ENCODE data around the gene RBM10.

The RBM10 gene

DNA sequence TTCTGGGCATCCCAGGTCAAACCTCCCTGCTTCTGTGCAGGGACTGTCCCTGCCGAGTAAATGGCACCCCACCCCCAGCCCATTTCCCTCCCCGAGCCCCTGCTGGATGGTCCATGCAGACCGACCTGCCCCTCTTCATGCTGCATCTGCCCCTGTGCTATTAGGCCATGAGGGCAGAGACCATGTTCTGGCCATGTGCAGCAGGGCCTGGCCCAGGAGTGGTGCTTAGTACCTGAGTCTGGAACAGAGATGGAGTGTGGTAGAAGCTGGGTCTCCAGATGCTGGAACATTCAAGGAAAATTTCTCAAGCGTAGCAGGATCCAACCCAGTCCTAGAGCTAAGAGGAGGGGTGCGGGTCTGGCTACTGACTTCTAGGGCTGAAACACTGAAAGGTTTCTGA is 33.3 kb downstream of the RBM10 start:
- DNase-seq (ENCODE audit: low spot score): no peak

- no peak for DNase-seq (ENCODE audit: low spot score)
Measured at GRCh38 chrX:47179221-47179927, 34.4 kb downstream of the RBM10 start.

GRCh38 chrX:47179928-47180255 is 34.9 kb downstream of the RBM10 start:
- no peak for DNase-seq (ENCODE audit: low spot score)

GRCh38 chrX:47180346-47180745 is 35.3 kb downstream of the RBM10 start:
- DNase-seq (ENCODE audit: low spot score): no peak

DNA sequence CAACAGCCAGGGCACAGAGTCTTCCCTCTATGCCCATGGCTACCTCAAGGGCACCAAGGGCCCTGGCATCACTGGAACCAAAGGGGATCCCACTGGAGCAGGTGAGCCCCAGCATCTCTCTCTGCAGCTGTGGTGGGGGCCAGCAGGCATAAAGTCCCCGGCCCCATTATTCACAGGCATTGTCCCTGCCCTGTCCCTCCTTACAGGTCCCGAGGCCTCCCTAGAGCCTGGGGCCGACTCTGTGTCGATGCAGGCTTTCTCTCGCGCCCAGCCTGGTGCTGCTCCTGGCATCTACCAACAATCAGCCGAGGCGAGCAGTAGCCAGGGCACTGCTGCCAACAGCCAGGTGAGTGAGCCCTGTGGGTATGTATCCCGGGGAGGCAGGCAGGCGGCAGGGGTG is 36.3 kb downstream of the RBM10 start:
- no peak for DNase-seq (ENCODE audit: low spot score)

- no peak for DNase-seq (ENCODE audit: low spot score)
Measured at GRCh38 chrX:47182106-47182700, 37.2 kb downstream of the RBM10 start.

DNA sequence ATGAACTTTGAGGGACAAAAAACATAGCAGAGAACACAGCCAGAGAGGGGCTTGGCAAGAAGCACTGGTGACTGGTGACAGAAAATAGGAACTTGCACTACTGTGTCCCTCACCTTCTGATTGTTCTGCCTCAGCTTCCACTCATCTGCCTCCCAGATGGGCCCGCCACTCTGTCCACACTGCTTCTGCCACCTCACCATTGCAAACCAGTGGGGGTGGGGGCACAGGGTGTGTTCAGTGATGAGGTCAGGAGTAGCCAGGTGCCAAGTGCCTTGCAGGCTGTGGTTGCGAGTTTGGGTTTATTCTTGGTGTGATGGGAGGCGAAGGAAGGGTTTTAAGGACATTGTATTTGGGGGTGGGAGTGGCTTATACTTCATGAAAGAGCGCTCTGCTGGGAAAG is 39.5 kb downstream of the RBM10 start:
- DNase-seq (ENCODE audit: low spot score): no peak

- no peak for DNase-seq (ENCODE audit: low spot score)
Measured at GRCh38 chrX:47185241-47185640, 40.2 kb downstream of the RBM10 start.

- no peak for DNase-seq (ENCODE audit: low spot score)
Measured at GRCh38 chrX:47186096-47186740, 41.2 kb downstream of the RBM10 start.

GRCh38 chrX:47187106-47187677 is 42.2 kb downstream of the RBM10 start:
- no peak for DNase-seq (ENCODE audit: low spot score)

DNA sequence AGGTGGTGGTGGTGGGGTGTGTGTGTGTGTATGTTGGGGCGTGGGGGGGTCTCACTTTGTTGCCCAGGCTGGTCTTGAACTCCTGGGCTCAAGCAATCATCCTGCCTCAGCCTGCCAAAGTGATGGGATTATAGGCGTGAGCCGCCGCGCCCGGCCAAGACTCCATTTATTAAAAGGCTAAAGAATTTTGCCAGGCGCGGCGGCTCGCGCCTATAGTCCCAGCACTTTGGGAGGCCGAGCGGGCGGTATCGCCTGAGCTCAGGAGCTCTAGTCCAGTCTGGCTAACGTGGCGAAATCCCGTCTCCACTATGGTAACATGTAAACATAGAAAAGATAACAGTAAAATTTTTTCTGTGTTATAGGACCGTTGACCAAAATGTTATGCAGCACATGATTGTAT is 44.9 kb downstream of the RBM10 start:
- DNase-seq (ENCODE audit: low spot score): no peak

DNA sequence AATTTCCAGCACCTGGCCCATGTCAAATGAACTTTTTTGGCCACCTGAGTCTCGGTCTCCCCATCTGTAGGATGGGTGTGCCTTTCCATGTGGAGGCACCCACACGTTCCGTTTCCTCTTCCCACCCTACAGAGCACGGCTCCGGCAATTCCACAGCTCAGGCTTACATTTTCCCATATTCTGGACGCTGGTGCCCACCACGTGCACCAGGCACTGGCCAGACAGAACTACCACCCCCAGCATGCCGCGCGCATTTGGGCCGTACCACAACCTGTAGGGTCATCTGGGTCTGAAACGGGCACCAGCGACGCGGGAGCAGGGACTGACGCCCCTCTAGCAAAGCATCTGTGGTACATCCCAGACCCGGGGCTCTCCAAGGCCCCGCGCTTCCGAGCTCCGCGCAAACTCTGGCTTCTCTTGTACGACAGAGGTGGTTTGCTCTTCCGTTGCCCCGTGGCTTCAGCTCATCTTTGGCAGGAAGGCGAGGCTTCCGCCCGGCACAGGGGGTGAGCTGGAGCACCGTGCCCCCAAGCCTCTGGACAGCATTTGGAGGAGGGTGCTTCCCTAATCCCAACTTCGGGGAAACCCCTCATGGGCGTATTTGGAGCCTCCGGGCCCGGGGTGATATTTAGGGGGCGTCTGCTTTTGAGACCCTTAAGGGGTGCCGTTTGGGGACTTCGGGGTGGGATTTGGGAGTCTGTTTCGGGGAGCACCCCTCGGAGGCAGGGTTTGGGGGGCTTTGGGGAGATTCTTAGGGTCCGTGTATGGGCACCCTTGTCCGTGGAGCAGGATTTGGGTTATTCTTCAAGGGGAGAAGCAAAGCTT is 45.6 kb downstream of the RBM10 start:
- DNase-seq (ENCODE audit: low spot score): peak; percentile 85

- DNase-seq (ENCODE audit: low spot score): peak; percentile 68
Measured at GRCh38 chrX:47191331-47191730, 46.3 kb downstream of the RBM10 start.

GRCh38 chrX:47191806-47192401 is 46.9 kb downstream of the RBM10 start:
- DNase-seq (ENCODE audit: low spot score): no peak

GRCh38 chrX:47193475-47194193 is 48.6 kb downstream of the RBM10 start, which contains the start of gene UBA1:
Gene UBA1 (plus strand): TSS chrX:47193829. CDS start chrX:47198803, 4,974 bp downstream.
- DNase-seq (ENCODE audit: low spot score): peak; percentile 94

DNA sequence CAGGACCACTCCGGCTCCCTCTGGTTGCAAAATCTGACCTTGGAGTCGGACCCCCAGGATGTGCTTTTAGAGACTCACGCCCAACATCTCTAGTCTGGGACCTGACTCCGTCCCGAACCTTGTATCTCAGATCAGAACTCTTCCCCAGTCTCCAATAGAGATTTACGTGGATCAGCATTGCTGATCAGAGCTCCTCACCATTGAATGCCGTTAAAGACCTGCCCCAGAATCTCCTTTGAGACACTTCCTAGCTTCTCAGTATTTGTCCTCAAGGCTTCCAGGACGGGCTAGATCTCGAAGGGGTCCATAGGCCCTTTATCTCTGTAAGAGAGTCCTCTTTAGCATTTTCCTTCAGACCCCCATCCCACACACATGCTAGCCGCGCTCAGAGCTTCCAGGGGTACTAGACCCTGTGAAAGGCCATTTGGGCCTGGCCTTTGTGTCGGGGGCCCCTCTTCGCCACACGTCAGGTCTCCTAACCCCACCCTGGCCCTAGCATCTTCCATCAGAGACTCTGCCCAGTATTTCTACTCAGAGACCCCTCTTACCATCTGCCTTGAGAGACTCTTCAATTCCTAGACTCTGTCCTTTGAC is 49.3 kb downstream of the RBM10 start:
- DNase-seq (ENCODE audit: low spot score): no peak

DNA sequence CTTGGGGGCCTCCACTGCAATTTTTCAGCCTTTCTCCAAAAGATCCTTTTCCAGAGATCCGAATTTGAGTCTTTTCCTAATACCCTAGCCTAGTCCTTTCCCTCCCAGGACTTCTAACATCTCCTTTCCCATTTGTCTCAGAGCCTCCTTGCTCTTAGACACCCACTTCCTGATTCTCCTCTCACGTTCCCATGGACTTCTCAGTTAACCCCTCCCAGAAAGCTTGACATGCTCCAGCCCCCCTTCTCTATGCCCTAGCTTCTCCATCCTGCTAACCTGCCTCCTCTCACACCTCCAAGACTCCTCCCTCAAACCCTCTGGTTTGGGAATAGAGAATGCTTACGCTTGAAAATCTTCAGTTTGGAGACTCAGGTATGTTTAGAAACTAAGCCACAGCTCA is 51.1 kb downstream of the RBM10 start:
- no peak for DNase-seq (ENCODE audit: low spot score)

DNA sequence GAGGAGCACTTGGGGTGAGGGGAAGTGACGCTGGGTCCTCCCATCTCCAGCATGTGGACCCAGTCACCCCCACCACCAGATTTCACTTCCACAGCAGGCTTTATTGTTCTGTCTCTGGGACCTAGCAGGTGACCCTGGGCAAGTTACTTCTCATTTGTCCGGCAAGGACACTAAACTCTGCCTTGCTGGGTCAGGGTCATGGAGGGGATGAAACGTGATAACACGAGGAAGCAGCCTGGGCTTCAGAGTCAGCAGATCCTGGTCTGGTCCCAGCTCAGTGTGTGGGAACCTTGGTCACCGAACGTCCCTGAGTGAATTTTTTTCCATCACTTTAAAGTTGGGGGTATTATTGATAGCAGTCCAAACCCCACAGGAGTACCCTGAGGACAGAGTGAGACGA is 52.5 kb downstream of the RBM10 start:
- DNase-seq (ENCODE audit: low spot score): no peak

- no peak for DNase-seq (ENCODE audit: low spot score)
Measured at GRCh38 chrX:47198026-47198686, 53.1 kb downstream of the RBM10 start.

DNA sequence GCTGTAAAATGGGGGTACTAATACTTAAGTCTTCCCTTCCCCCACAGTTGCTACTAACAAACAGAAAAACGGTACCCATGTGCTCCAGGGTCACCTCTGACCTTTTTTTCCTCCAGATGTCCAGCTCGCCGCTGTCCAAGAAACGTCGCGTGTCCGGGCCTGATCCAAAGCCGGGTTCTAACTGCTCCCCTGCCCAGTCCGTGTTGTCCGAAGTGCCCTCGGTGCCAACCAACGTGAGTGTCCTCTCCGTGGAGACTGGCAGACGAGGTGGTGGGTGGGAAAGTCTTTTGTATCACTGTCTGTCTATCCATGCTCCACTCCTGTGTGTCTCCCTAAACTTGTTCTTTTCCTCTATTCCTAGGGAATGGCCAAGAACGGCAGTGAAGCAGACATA is 53.7 kb downstream of the RBM10 start:
- no peak for DNase-seq (ENCODE audit: low spot score)
